ENCODE data around the gene LDB1. TPM values are rescaled to one million over a fixed set of nuclear protein-coding genes. Genes with fewer than 3 reads are reported as not detected.

Gene LDB1
- total and polyA plus RNA-seq, 4 donors = 28.6 to 81.6 (median 39.3) TPM

- 95 to 100% methylated on average over 1 of the region's 1 CpG for WGBS, 2 donors
- peaks cover 32 to 46% (median 37%) of the 10 kb centered on the region in 4 donors for H3K36me3 ChIP-seq (ENCODE audit: control insufficient read depth in 4 of 4, insufficient read depth in 4 of 4, low read length in 4 of 4)
- H3K27me3 ChIP-seq (ENCODE audit: control insufficient read depth in 3 of 3, insufficient read depth in 3 of 3, low read length in 2 of 3) = no peaks in the 10 kb centered on the region
- peaks cover 0 to 7% (median 5%) of the 10 kb centered on the region in 5 donors for H3K4me1 ChIP-seq (ENCODE audit: control insufficient read depth in 5 of 5, insufficient read depth in 5 of 5, low read length in 5 of 5)
- DNase-seq = no peak
- TF ChIP-seq CTCF (IDR thresholded peaks at IDR 0.05; ENCODE audit: control extremely low read depth, extremely low read depth) = no peak
- no peak overlapping the region for H3K9ac ChIP-seq (ENCODE audit: insufficient read depth in 1 of 2, low read length in 2 of 2)
- no peaks in the 10 kb centered on the region for H3K9me3 ChIP-seq (ENCODE audit: control insufficient read depth in 4 of 4, insufficient read depth in 3 of 4, low read length in 3 of 4)
- H3K4me3 ChIP-seq = no peak overlapping the region
- no peak for ATAC-seq (ENCODE audit: insufficient read depth, low FRiP score)
- no peak overlapping the region for H3K27ac ChIP-seq (ENCODE audit: low read depth in 1 of 2, low read length in 1 of 2)
Measured at GRCh38 chr10:102147561-102147960, 27.4 kb upstream of the LDB1 start.

- H3K4me1 ChIP-seq (ENCODE audit: control insufficient read depth in 5 of 5, insufficient read depth in 5 of 5, low read length in 5 of 5) = peaks cover 0 to 7% (median 4%) of the 10 kb centered on the region in 5 donors
- peaks cover 33 to 46% (median 37%) of the 10 kb centered on the region in 4 donors for H3K36me3 ChIP-seq (ENCODE audit: control insufficient read depth in 4 of 4, insufficient read depth in 4 of 4, low read length in 4 of 4)
- no peaks in the 10 kb centered on the region for H3K9me3 ChIP-seq (ENCODE audit: control insufficient read depth in 4 of 4, insufficient read depth in 3 of 4, low read length in 3 of 4)
- ATAC-seq (ENCODE audit: insufficient read depth, low FRiP score) = no peak
- WGBS, 2 donors = 93 to 96% methylated on average over 17 of the region's 17 CpGs
- no peak overlapping the region for H3K27ac ChIP-seq (ENCODE audit: low read depth in 1 of 2, low read length in 1 of 2)
- no peak overlapping the region for H3K9ac ChIP-seq (ENCODE audit: insufficient read depth in 1 of 2, low read length in 2 of 2)
- H3K4me3 ChIP-seq = no peak overlapping the region
- no peak for DNase-seq
- TF ChIP-seq CTCF (IDR thresholded peaks at IDR 0.05; ENCODE audit: control extremely low read depth, extremely low read depth) = no peak
- H3K27me3 ChIP-seq (ENCODE audit: control insufficient read depth in 3 of 3, insufficient read depth in 3 of 3, low read length in 2 of 3) = no peaks in the 10 kb centered on the region
Measured at GRCh38 chr10:102146971-102147428, 26.8 kb upstream of the LDB1 start.

GRCh38 chr10:102141583-102142107 lies 21.5 kb upstream of the LDB1 start:
- ATAC-seq (ENCODE audit: insufficient read depth, low FRiP score) (no peak), DNase-seq (no peak)
- Histone ChIP-seq H3K27ac (ENCODE audit: low read depth in 1 of 2, low read length in 1 of 2) (no peak overlapping the region), H3K27me3 (ENCODE audit: control insufficient read depth in 3 of 3, insufficient read depth in 3 of 3, low read length in 2 of 3) (no peaks in the 10 kb centered on the region), H3K9me3 (ENCODE audit: control insufficient read depth in 4 of 4, insufficient read depth in 3 of 4, low read length in 3 of 4) (no peaks in the 10 kb centered on the region), H3K9ac (ENCODE audit: insufficient read depth in 1 of 2, low read length in 2 of 2) (no peak overlapping the region), H3K4me3 (no peak overlapping the region), H3K4me1 (ENCODE audit: control insufficient read depth in 5 of 5, insufficient read depth in 5 of 5, low read length in 5 of 5) (peaks cover 0 to 2% (median 0%) of the 10 kb centered on the region in 5 donors), H3K36me3 (ENCODE audit: control insufficient read depth in 4 of 4, insufficient read depth in 4 of 4, low read length in 4 of 4) (peaks cover 36 to 68% (median 38%) of the 10 kb centered on the region in 4 donors)
- WGBS, 2 donors = 88% methylated on average over 4 of the region's 4 CpGs
- TF ChIP-seq CTCF (IDR thresholded peaks at IDR 0.05; ENCODE audit: control extremely low read depth, extremely low read depth) = no peak

Data from lung (tissue), 12 donors.